Neural cell (in vitro differentiated cells): Measurements from ENCODE around the gene SLCO2A1. TPM values are rescaled to one million over a fixed set of nuclear protein-coding genes. Genes with fewer than 3 reads are reported as not detected.

Source experiments
- H2AFZ ChIP-seq: fragments of 200-600, 300-800 bp; sonication (generic), shearing (Covaris generic); 2 replicates; pipeline ENCODE4 v1.6.0; 2014; ENCODE audit warnings: low read depth, mild to moderate bottlenecking, antibody characterized with exemption, low read length, moderate library complexity
- H3F3A ChIP-seq: fragments of 200-600 bp; shearing (Covaris generic); 2 replicates; pipeline ENCODE4 v1.6.1; 2016; ENCODE audit warnings: mild to moderate bottlenecking, moderate library complexity, mixed read lengths, antibody characterized with exemption, low read length; ENCODE audit not compliant: insufficient read depth, poor library complexity, severe bottlenecking
- H3K27ac ChIP-seq: fragments of 200-600, 300-800 bp; sonication (generic), shearing (Covaris generic); 2 replicates; pipeline ENCODE4 v1.5.1; 2014; ENCODE audit warnings: mild to moderate bottlenecking, low read length, moderate library complexity
- H3K27me3 ChIP-seq: fragments of 300-800, 200-600 bp; sonication (generic), shearing (Covaris generic); 2 replicates; pipeline ENCODE4 v1.6.0; 2014; ENCODE audit warnings: mild to moderate bottlenecking, low read depth, low read length, moderate library complexity; ENCODE audit not compliant: insufficient read depth
- H3K36me3 ChIP-seq: fragments of 300-800, 200-600 bp; sonication (generic), shearing (Covaris generic); 2 replicates; pipeline ENCODE4 v1.5.1; 2014; ENCODE audit warnings: mild to moderate bottlenecking, antibody characterized with exemption, low read length, moderate library complexity; ENCODE audit not compliant: insufficient read depth
- H3K4me2 ChIP-seq: fragments of 300-800, 200-600 bp; sonication (generic), shearing (Covaris generic); 2 replicates; pipeline ENCODE4 v1.6.0; 2014; ENCODE audit warnings: mild to moderate bottlenecking, low read length
- H3K4me3 ChIP-seq: fragments of 300-800, 200-600 bp; sonication (generic), shearing (Covaris generic); 2 replicates; pipeline ENCODE4 v1.5.1; 2014; ENCODE audit warnings: mild to moderate bottlenecking, low read length, moderate library complexity
- H3K79me2 ChIP-seq: fragments of 200-600 bp; shearing (Covaris generic); replicated peaks from 2 replicates; pipeline ENCODE4 v1.6.0; 2014; ENCODE audit warnings: mild to moderate bottlenecking, low read length, moderate library complexity; ENCODE audit not compliant: insufficient read depth
- H3K9ac ChIP-seq: fragments of 300-800, 200-600 bp; sonication (generic), shearing (Covaris generic); 2 replicates; pipeline ENCODE4 v1.6.1; 2016; ENCODE audit warnings: mild to moderate bottlenecking, low read length, mixed read lengths
- H3K9me2 ChIP-seq: fragments of 200-600 bp; shearing (Covaris generic); 2 replicates; pipeline ENCODE4 v1.6.1; 2016; ENCODE audit warnings: mild to moderate bottlenecking, low read length, mixed read lengths; ENCODE audit not compliant: insufficient read depth
- H3K9me3 ChIP-seq: fragments of 200-600, 300-800 bp; sonication (generic), shearing (Covaris generic); 2 replicates; pipeline ENCODE4 v1.6.1; 2016; ENCODE audit warnings: mild to moderate bottlenecking, mixed run types, low read length, moderate library complexity, mixed read lengths
- H4K20me1 ChIP-seq: fragments of 200-600 bp; shearing (Covaris generic); 2 replicates; pipeline ENCODE4 v1.6.1; 2016; ENCODE audit warnings: mild to moderate bottlenecking, mixed run types; ENCODE audit not compliant: insufficient read depth
- CTCF ChIP-seq: fragments of 450-650 bp; IDR thresholded peaks from 2 replicates; pipeline ENCODE4 v1.5.1; 2014; ENCODE audit warnings: antibody characterized with exemption, mild to moderate bottlenecking, moderate library complexity; ENCODE audit not compliant: poor library complexity, severe bottlenecking
- EP300 ChIP-seq: fragments of 450-650 bp; conservative IDR thresholded peaks from 2 replicates; pipeline ENCODE4 v1.6.1; 2014; ENCODE audit warnings: antibody characterized with exemption, mild to moderate bottlenecking, moderate library complexity; ENCODE audit not compliant: poor library complexity, severe bottlenecking
- EZH2 ChIP-seq: fragments of 200-600, 300-800 bp; shearing (Covaris generic), sonication (generic); IDR thresholded peaks from 2 replicates; pipeline ENCODE4 v1.6.1; 2014; ENCODE audit warnings: antibody characterized with exemption, low read length, borderline replicate concordance, mild to moderate bottlenecking; ENCODE audit not compliant: insufficient read depth, poor library complexity, severe bottlenecking
- MXI1 ChIP-seq: fragments of 450-650 bp; conservative IDR thresholded peaks from 2 replicates; pipeline ENCODE4 v1.6.1; 2014; ENCODE audit warnings: antibody characterized with exemption, mild to moderate bottlenecking; ENCODE audit not compliant: poor library complexity, severe bottlenecking
- POLR2AphosphoS5 ChIP-seq: IDR thresholded peaks from 2 replicates; pipeline ENCODE4 v1.6.1; 2012
- RAD21 ChIP-seq: fragments of 450-650 bp; conservative IDR thresholded peaks from 2 replicates; pipeline ENCODE4 v1.6.1; 2014; ENCODE audit warnings: antibody characterized with exemption, mild to moderate bottlenecking, moderate library complexity
- REST ChIP-seq: IDR thresholded peaks from 2 replicates; pipeline ENCODE4 v1.6.1; 2012; ENCODE audit warnings: borderline replicate concordance
- SMC3 ChIP-seq: fragments of 450-650 bp; conservative IDR thresholded peaks from 2 replicates; pipeline ENCODE4 v1.6.1; 2014; ENCODE audit warnings: antibody characterized with exemption, mild to moderate bottlenecking, moderate library complexity; ENCODE audit not compliant: poor library complexity
- TAF1 ChIP-seq: IDR thresholded peaks from 2 replicates; pipeline ENCODE4 v1.6.1; 2012; ENCODE audit warnings: low read depth
- polyA plus RNA-seq: library from polyadenylated mRNA; depleted of rRNA; stranded (reverse); fragments of >200 nt; gene quantifications from 2 replicates; pipeline ENCODE4 v1.2.3, GENCODE V29; 2014

The SLCO2A1 gene
- polyA plus RNA-seq, 1 donor from 2014 or later, result not detected

- no peak overlapping the region for H3K4me3 ChIP-seq
- no peaks in the 10 kb centered on the region for H3F3A ChIP-seq
- H3K27me3 ChIP-seq, result no peaks in the 10 kb centered on the region
- H4K20me1 ChIP-seq, result no peaks in the 10 kb centered on the region
- no peak for TF ChIP-seq EP300
- no peak for TF ChIP-seq POLR2AphosphoS5
- no peaks in the 10 kb centered on the region for H3K9me2 ChIP-seq
- peaks cover 7% of the 10 kb centered on the region for H3K36me3 ChIP-seq
- H2AFZ ChIP-seq, result no peak overlapping the region
- H3K9ac ChIP-seq, result no peak overlapping the region
- peaks cover 21% of the 10 kb centered on the region for H3K79me2 ChIP-seq
- H3K27ac ChIP-seq, result no peak overlapping the region
- no peaks in the 10 kb centered on the region for H3K9me3 ChIP-seq
- no peak overlapping the region for H3K4me2 ChIP-seq
Measured at GRCh38 chr3:133880287-133880686, 149.4 kb downstream of the SLCO2A1 start.

- no peaks in the 10 kb centered on the region for H3F3A ChIP-seq
- H3K9ac ChIP-seq, result no peak overlapping the region
- H3K27me3 ChIP-seq, result no peaks in the 10 kb centered on the region
- TF ChIP-seq CTCF (no peak), EZH2 (no peak), POLR2AphosphoS5 (no peak), SMC3 (no peak), REST (no peak), EP300 (no peak), TAF1 (no peak), MXI1 (no peak), RAD21 (no peak)
- H2AFZ ChIP-seq, result no peak overlapping the region
- peaks cover 27% of the 10 kb centered on the region for H3K79me2 ChIP-seq
- H3K9me3 ChIP-seq, result no peaks in the 10 kb centered on the region
- H3K27ac ChIP-seq, result no peak overlapping the region
- no peaks in the 10 kb centered on the region for H4K20me1 ChIP-seq
- no peak overlapping the region for H3K4me3 ChIP-seq
- no peaks in the 10 kb centered on the region for H3K9me2 ChIP-seq
- no peak overlapping the region for H3K4me2 ChIP-seq
- peaks cover 7% of the 10 kb centered on the region for H3K36me3 ChIP-seq
Measured at GRCh38 chr3:133878518-133878917, 151.2 kb downstream of the SLCO2A1 start.

Other genes with a start within 250 kb of the SLCO2A1 start
- 33.5 and 46.9 TPM in 2 replicates for gene SRPRB, start 224.1 kb downstream of the SLCO2A1 start, polyA plus RNA-seq
- gene RAB6B, start 134.0 kb downstream of the SLCO2A1 start, polyA plus RNA-seq, result 57.5 and 60.8 TPM in 2 replicates
- gene RYK, start 220.9 kb upstream of the SLCO2A1 start, polyA plus RNA-seq, result 67.7 and 68.6 TPM in 2 replicates